Neural progenitor cell (in vitro differentiated cells): ENCODE results near the gene SDCCAG8. TPM values are rescaled to one million over a fixed set of nuclear protein-coding genes. Genes with fewer than 3 reads are reported as not detected.

Experiments used
- DNase-seq: peaks from one replicate; pipeline ENCODE4 v3.0.0-alpha.2; 2016; ENCODE audit warnings: low spot score
- H2AFZ ChIP-seq: fragments of 200-600 bp; sonication (generic); replicated peaks from 2 replicates; pipeline ENCODE4 v1.6.1; 2016; ENCODE audit warnings: antibody characterized with exemption
- H3F3A ChIP-seq: fragments of 200-600 bp; sonication (generic); 2 replicates; pipeline ENCODE4 v1.6.1; 2016; ENCODE audit warnings: antibody characterized with exemption, low read depth
- H3K27ac ChIP-seq: fragments of 200-600 bp; sonication (generic); 2 replicates; pipeline ENCODE4 v1.5.1; 2016; ENCODE audit warnings: mild to moderate bottlenecking
- H3K27me3 ChIP-seq: fragments of 200-600 bp; sonication (generic); 2 replicates; pipeline ENCODE4 v1.6.1; 2016; ENCODE audit warnings: mild to moderate bottlenecking, moderate library complexity
- H3K36me3 ChIP-seq: fragments of 200-600 bp; sonication (generic); 2 replicates; pipeline ENCODE4 v1.5.1; 2016
- H3K4me1 ChIP-seq: fragments of 200-600 bp; sonication (generic); 2 replicates; pipeline ENCODE4 v1.6.1; 2016; ENCODE audit warnings: mixed run types
- H3K4me2 ChIP-seq: fragments of 200-600 bp; sonication (generic); 2 replicates; pipeline ENCODE4 v1.6.1; 2016
- H3K4me3 ChIP-seq: fragments of 200-600 bp; sonication (generic); 2 replicates; pipeline ENCODE4 v1.5.1; 2016
- H3K79me2 ChIP-seq: fragments of 200-600 bp; sonication (generic); 2 replicates; pipeline ENCODE4 v1.6.1; 2016; ENCODE audit warnings: low read depth
- H3K9ac ChIP-seq: fragments of 200-600 bp; sonication (generic); 2 replicates; pipeline ENCODE4 v1.6.1; 2016
- H3K9me3 ChIP-seq: fragments of 200-600 bp; sonication (generic); 2 replicates; pipeline ENCODE4 v1.5.1; 2016; ENCODE audit warnings: low read depth
- H4K20me1 ChIP-seq: fragments of 200-600 bp; sonication (generic); 2 replicates; pipeline ENCODE4 v1.6.1; 2016; ENCODE audit warnings: low read depth
- H3K27ac Mint-ChIP-seq: 3 replicates; pipeline ENCODE4 v1.8.0; 2021; ENCODE audit warnings: mixed read lengths
- H3K27me3 Mint-ChIP-seq: 2 replicates; pipeline ENCODE4 v1.8.0; 2022; ENCODE audit warnings: low read depth, mild to moderate bottlenecking, inconsistent platforms, moderate library complexity, mixed read lengths; ENCODE audit not compliant: insufficient read depth
- H3K36me3 Mint-ChIP-seq: 3 replicates; pipeline ENCODE4 v1.8.0; 2021; ENCODE audit warnings: mixed read lengths
- H3K4me1 Mint-ChIP-seq: 3 replicates; pipeline ENCODE4 v1.8.0; 2021; ENCODE audit warnings: mixed read lengths
- H3K4me3 Mint-ChIP-seq: 3 replicates; pipeline ENCODE4 v1.8.0; 2021; ENCODE audit warnings: mild to moderate bottlenecking, moderate library complexity, mixed read lengths
- H3K9me3 Mint-ChIP-seq: 3 replicates; pipeline ENCODE4 v1.8.0; 2020; ENCODE audit warnings: mixed read lengths
- CTCF ChIP-seq: fragments of 200-600 bp; sonication (generic); IDR thresholded peaks from 2 replicates; pipeline ENCODE4 v1.5.1; 2017; ENCODE audit warnings: antibody characterized with exemption, mild to moderate bottlenecking
- EZH2 ChIP-seq: fragments of 200-600 bp; sonication (generic); IDR thresholded peaks from 2 replicates; pipeline ENCODE4 v1.6.1; 2017; ENCODE audit warnings: antibody characterized with exemption, mild to moderate bottlenecking, moderate library complexity
- EZH2phosphoT487 ChIP-seq: fragments of 200-600 bp; sonication (generic); IDR thresholded peaks from 2 replicates; pipeline ENCODE4 v1.6.1; 2017; ENCODE audit warnings: antibody characterized with exemption
- total RNA-seq: library from RNA; depleted of rRNA; stranded (reverse); fragments of >200 nt; gene quantifications from 2 replicates; pipeline ENCODE4 v1.2.3, GENCODE V29; 2015; ENCODE audit warnings: low replicate concordance

The SDCCAG8 gene
- total RNA-seq, 1 donor from 2014 or later: 30.3 TPM

- H3K9me3 ChIP-seq: no peaks in the 10 kb centered on the region
- no peaks in the 10 kb centered on the region for H3F3A ChIP-seq
- H3K27me3 ChIP-seq: no peaks in the 10 kb centered on the region
- no peak overlapping the region for H3K27ac ChIP-seq
- no peak overlapping the region for H3K9ac ChIP-seq
- H3K4me3 ChIP-seq: no peak overlapping the region
- H3K4me2 ChIP-seq: no peak overlapping the region
- H3K9me3 Mint-ChIP-seq: no peaks in the 10 kb centered on the region
- H3K4me1 Mint-ChIP-seq: no peaks in the 10 kb centered on the region
- no peaks in the 10 kb centered on the region for H4K20me1 ChIP-seq
- no peaks in the 10 kb centered on the region for H3K36me3 ChIP-seq
- H3K4me3 Mint-ChIP-seq: no peak overlapping the region
- H3K79me2 ChIP-seq: no peaks in the 10 kb centered on the region
- no peak overlapping the region for H2AFZ ChIP-seq
- H3K27me3 Mint-ChIP-seq: no peaks in the 10 kb centered on the region
- no peak overlapping the region for H3K27ac Mint-ChIP-seq
- no peak for DNase-seq
- TF ChIP-seq EZH2phosphoT487: no peak
- TF ChIP-seq CTCF: no peak
- TF ChIP-seq EZH2: no peak
- no peaks in the 10 kb centered on the region for H3K4me1 ChIP-seq
- H3K36me3 Mint-ChIP-seq: peaks cover 12% of the 10 kb centered on the region
Observed at GRCh38 chr1:243539636-243540035, 283.8 kb downstream of the SDCCAG8 start.

GRCh38 chr1:243542739-243543415, 287.0 kb downstream of the SDCCAG8 start:
- no peaks in the 10 kb centered on the region for H3K27me3 Mint-ChIP-seq
- no peaks in the 10 kb centered on the region for H3K9me3 Mint-ChIP-seq
- no peak overlapping the region for H3K27ac Mint-ChIP-seq

GRCh38 chr1:243543501-243543900, 287.7 kb downstream of the SDCCAG8 start:
- Histone ChIP-seq H3K27ac (no peak overlapping the region), H3F3A (no peaks in the 10 kb centered on the region), H3K36me3 (no peaks in the 10 kb centered on the region), H3K4me3 (no peak overlapping the region), H4K20me1 (no peaks in the 10 kb centered on the region), H3K4me1 (no peaks in the 10 kb centered on the region), H3K79me2 (no peaks in the 10 kb centered on the region), H2AFZ (no peak overlapping the region), H3K9me3 (no peaks in the 10 kb centered on the region), H3K9ac (no peak overlapping the region), H3K27me3 (no peaks in the 10 kb centered on the region), H3K4me2 (no peak overlapping the region)
- no peak for DNase-seq
- TF ChIP-seq CTCF (no peak), EZH2phosphoT487 (no peak), EZH2 (no peak)
- H3K4me3 Mint-ChIP-seq: no peak overlapping the region
- peaks cover 12% of the 10 kb centered on the region for H3K36me3 Mint-ChIP-seq
- H3K27ac Mint-ChIP-seq: no peak overlapping the region
- no peaks in the 10 kb centered on the region for H3K27me3 Mint-ChIP-seq
- no peaks in the 10 kb centered on the region for H3K9me3 Mint-ChIP-seq
- no peaks in the 10 kb centered on the region for H3K4me1 Mint-ChIP-seq

More at GRCh38 chr1:243542739-243543415, 287.0 kb downstream of the SDCCAG8 start:
- Histone ChIP-seq H3K9me3 (no peaks in the 10 kb centered on the region), H4K20me1 (no peaks in the 10 kb centered on the region), H3K36me3 (no peaks in the 10 kb centered on the region), H2AFZ (no peak overlapping the region), H3F3A (no peaks in the 10 kb centered on the region), H3K79me2 (no peaks in the 10 kb centered on the region), H3K27ac (no peak overlapping the region), H3K27me3 (no peaks in the 10 kb centered on the region), H3K4me1 (no peaks in the 10 kb centered on the region), H3K9ac (no peak overlapping the region), H3K4me3 (no peak overlapping the region), H3K4me2 (no peak overlapping the region)
- no peak for DNase-seq
- Mint-ChIP-seq H3K4me3 (no peak overlapping the region), H3K36me3 (peaks cover 12% of the 10 kb centered on the region), H3K4me1 (no peaks in the 10 kb centered on the region)
- TF ChIP-seq EZH2phosphoT487 (no peak), EZH2 (no peak), CTCF (no peak)
